Upper lobe of left lung (tissue), 4 donors: ENCODE results near the gene FBN2.

Source experiments
- CTCF ChIP-seq, 6 experiments: fragments of 450-650 bp in 4 of 6; fragments of 200-600 bp in 2 of 6; sonication (generic) in 2 of 6; IDR thresholded peaks; one replicate each; pipeline ENCODE4 v1.5.1; 2016 to 2019; ENCODE audit warnings: antibody characterized with exemption in 6 of 6
- POLR2A ChIP-seq, 4 donors: fragments of 450-650 bp; IDR thresholded peaks; one replicate each; pipeline ENCODE4 v1.5.1; 2016 to 2017; ENCODE audit warnings: antibody characterized with exemption in 4 of 4, mild to moderate bottlenecking in 2 of 4
- POLR2AphosphoS5 ChIP-seq, 2 donors: sonication (generic); formaldehyde crosslinking; IDR thresholded peaks; one replicate each; pipeline ENCODE4 v1.5.1; 2017; ENCODE audit warnings: antibody characterized with exemption in 2 of 2

- TF ChIP-seq POLR2A (IDR thresholded peaks at IDR 0.05) (no peak), CTCF (IDR thresholded peaks at IDR 0.05) (no peak), POLR2AphosphoS5 (IDR thresholded peaks at IDR 0.05) (no peak)
Measured at GRCh38 chr5:128572930-128573319, 34.9 kb upstream of the FBN2 start.
